AG09309 (cell line): ENCODE results near the gene TCF4.

Experiments
- DNase-seq: peaks from one replicate; pipeline ENCODE4 v3.0.0-alpha.2; 2010; ENCODE audit warnings: low read depth
- H3K4me3 ChIP-seq: 2 replicates; pipeline ENCODE4 v1.5.1; 2011; ENCODE audit warnings: mild to moderate bottlenecking, low read depth, low read length, moderate library complexity; ENCODE audit not compliant: control insufficient read depth
- CTCF ChIP-seq: IDR thresholded peaks from 2 replicates; pipeline ENCODE4 v1.5.1; 2011; ENCODE audit warnings: mild to moderate bottlenecking, low read depth, low read length, inconsistent platforms; ENCODE audit not compliant: insufficient read depth, control insufficient read depth; ENCODE audit errors: missing control alignments

The TCF4 gene

GRCh38 chr18:55401638-55402191 lies 186.3 kb downstream of the TCF4 start:
- DNase-seq, result peak; percentile 77
- TF ChIP-seq CTCF, result no peak

GRCh38 chr18:55400590-55401541 lies 187.1 kb downstream of the TCF4 start:
- H3K4me3 ChIP-seq, result peak overlapping the region; percentile 38
- no peak for TF ChIP-seq CTCF
- no peak for DNase-seq

More at GRCh38 chr18:55401638-55402191, 186.3 kb downstream of the TCF4 start:
- peak overlapping the region; percentile 38 for H3K4me3 ChIP-seq

DNA sequence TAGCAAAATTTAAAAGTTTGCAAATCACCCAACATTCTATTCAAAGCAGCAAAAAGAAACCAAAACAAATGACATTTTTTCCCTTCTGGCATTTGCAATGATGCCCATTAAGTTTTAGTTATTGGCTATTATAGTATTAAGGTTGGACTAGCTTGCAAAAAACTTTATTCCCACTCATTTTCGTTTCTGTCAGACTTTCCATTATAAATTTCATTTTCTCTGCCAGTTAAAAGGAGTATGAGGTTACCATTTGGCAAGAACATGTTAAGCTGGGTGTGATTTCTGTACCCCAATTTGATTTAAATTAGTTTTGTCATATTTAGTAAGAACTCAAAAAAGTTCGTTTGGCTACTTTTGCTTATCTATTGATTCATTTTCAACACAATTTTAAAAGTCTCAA lies 187.9 kb downstream of the TCF4 start:
- no peak for DNase-seq
- peak overlapping the region; percentile 38 for H3K4me3 ChIP-seq
- no peak for TF ChIP-seq CTCF

GRCh38 chr18:55398858-55399257 lies 189.1 kb downstream of the TCF4 start:
- H3K4me3 ChIP-seq, result no peak overlapping the region
- no peak for TF ChIP-seq CTCF
- no peak for DNase-seq

DNA sequence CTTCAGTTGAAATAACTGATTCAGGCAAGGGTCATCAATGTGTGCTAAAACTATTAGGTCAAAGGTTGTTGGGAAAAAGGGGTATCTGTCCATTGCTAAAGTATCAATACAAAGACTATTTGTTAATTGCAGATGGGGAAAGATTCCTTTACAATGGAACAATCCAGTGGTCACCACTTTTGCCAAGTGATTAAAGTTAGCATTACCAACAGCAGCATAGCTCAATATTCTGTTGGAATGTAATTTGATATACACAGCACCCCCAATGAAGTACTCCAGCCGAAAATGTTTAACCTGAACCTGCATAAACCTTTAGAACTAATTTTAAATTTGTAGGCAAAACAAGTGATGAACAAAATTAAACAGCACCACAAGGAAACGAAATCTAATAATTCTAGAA lies 191.0 kb downstream of the TCF4 start:
- H3K4me3 ChIP-seq, result no peak overlapping the region
- DNase-seq, result no peak
- no peak for TF ChIP-seq CTCF

- no peak for TF ChIP-seq CTCF
- no peak overlapping the region for H3K4me3 ChIP-seq
- DNase-seq, result no peak
Observed at GRCh38 chr18:55396267-55396905, 191.6 kb downstream of the TCF4 start.
